IMR-90 (cell line): ENCODE data around the gene POMT1. TPM values are rescaled to one million over a fixed set of nuclear protein-coding genes. Genes with fewer than 3 reads are reported as not detected.
"Not testable (repeated sequence)": the region's sequence is repeated elsewhere in the genome, so short reads cannot be mapped to it uniquely, and the experiment has no call there.

Experiments
- ATAC-seq: fragments of 200-7000 bp; cut with Tn5 transposase; 2 replicates; pipeline ENCODE4 v1.9.1; 2020; ENCODE audit warnings: low read depth, mild to moderate bottlenecking, moderate library complexity
- BruUV-seq: library from RNA; stranded (reverse); fragments of 400-500 nt; replicated peaks from 2 replicates; lab custom pipeline; 2021; lab: Mats Ljungman, UMichigan
- CTCF ChIA-PET: fragments of 300-600 bp; formaldehyde crosslinking; extraction: SDS; loops from one replicate; lab custom pipeline; 2021; ENCODE audit warnings: antibody characterized with exemption; lab: Yijun Ruan, JAX
- POLR2A ChIA-PET: fragments of 300-600 bp; sonication (Branson Sonifier 250); formaldehyde crosslinking; loops from one replicate; lab custom pipeline; 2022; ENCODE audit warnings: antibody characterized with exemption; ENCODE audit not compliant: unreplicated experiment; lab: Charles Lee
- DNase-seq: peaks from one replicate; pipeline ENCODE4 v3.0.0; 2013
- H2AFZ ChIP-seq: replicated peaks from 2 replicates; pipeline ENCODE3; 2013; ENCODE audit warnings: low read length, mild to moderate bottlenecking; ENCODE audit not compliant: poor library complexity
- H2AK5ac ChIP-seq: 2 replicates; pipeline ENCODE4 v1.6.1; 2013; ENCODE audit warnings: low read depth, low read length, inconsistent platforms
- H2AK9ac ChIP-seq: replicated peaks from 2 replicates; pipeline ENCODE3; 2013; ENCODE audit warnings: mild to moderate bottlenecking, low read depth, low read length, moderate library complexity; ENCODE audit not compliant: poor library complexity
- H2BK120ac ChIP-seq: 2 replicates; pipeline ENCODE4 v1.6.1; 2013; ENCODE audit warnings: low read depth, low read length, inconsistent platforms
- H2BK15ac ChIP-seq: 3 replicates; pipeline ENCODE4 v1.6.1; 2013; ENCODE audit warnings: low read depth, low read length, inconsistent platforms
- H2BK20ac ChIP-seq: 2 replicates; pipeline ENCODE4 v1.6.1; 2013; ENCODE audit warnings: low read depth, mild to moderate bottlenecking, inconsistent platforms, low read length, moderate library complexity
- H2BK5ac ChIP-seq: 2 replicates; pipeline ENCODE4 v1.6.1; 2013; ENCODE audit warnings: mild to moderate bottlenecking, low read depth, low read length, inconsistent platforms; ENCODE audit not compliant: poor library complexity, severe bottlenecking
- H3K14ac ChIP-seq: replicated peaks from 2 replicates; pipeline ENCODE4 v1.6.1; 2013; ENCODE audit warnings: low read depth, low read length, inconsistent platforms
- H3K18ac ChIP-seq: 2 replicates; pipeline ENCODE4 v1.6.1; 2013; ENCODE audit warnings: low read depth, low read length, control low read depth
- H3K23ac ChIP-seq: 2 replicates; pipeline ENCODE4 v1.6.1; 2013; ENCODE audit warnings: low read depth, low read length, inconsistent platforms
- H3K27ac ChIP-seq: 2 replicates; pipeline ENCODE4 v1.5.1; 2013; ENCODE audit warnings: mild to moderate bottlenecking, control low read depth, low read length; ENCODE audit not compliant: insufficient read depth
- H3K27me3 ChIP-seq: 2 replicates; pipeline ENCODE4 v1.6.1; 2013; ENCODE audit warnings: low read length; ENCODE audit not compliant: control insufficient read depth, insufficient read depth
- H3K36me3 ChIP-seq: 2 replicates; pipeline ENCODE4 v1.6.1; 2013; ENCODE audit warnings: low read length, mixed read lengths; ENCODE audit not compliant: control insufficient read depth, insufficient read depth
- H3K4ac ChIP-seq: 2 replicates; pipeline ENCODE4 v1.6.1; 2013; ENCODE audit warnings: low read depth, low read length, inconsistent platforms
- H3K4me1 ChIP-seq: 2 replicates; pipeline ENCODE4 v1.6.1; 2013; ENCODE audit warnings: low read length, mixed read lengths; ENCODE audit not compliant: control insufficient read depth, insufficient read depth
- H3K4me2 ChIP-seq: 2 replicates; pipeline ENCODE4 v1.6.1; 2013; ENCODE audit warnings: low read depth, mild to moderate bottlenecking, control low read depth, low read length, moderate library complexity
- H3K4me3 ChIP-seq: 2 replicates; pipeline ENCODE4 v1.5.1; 2013; ENCODE audit warnings: low read depth, mild to moderate bottlenecking, control low read depth, low read length, moderate library complexity; ENCODE audit not compliant: insufficient read depth
- H3K56ac ChIP-seq: 2 replicates; pipeline ENCODE4 v1.6.1; 2013; ENCODE audit warnings: low read length, inconsistent platforms; ENCODE audit not compliant: insufficient read depth; ENCODE audit errors: extremely low read depth
- H3K79me1 ChIP-seq, 2 experiments: 2 replicates each; pipeline ENCODE4 v1.6.1; 2013; ENCODE audit warnings: low read length in 2 of 2, inconsistent platforms in 1 of 2, low read depth in 1 of 2
- H3K9ac ChIP-seq: 2 replicates; pipeline ENCODE4 v1.6.1; 2013; ENCODE audit warnings: low read depth, low read length, control low read depth
- H3K9me1 ChIP-seq: 2 replicates; pipeline ENCODE4 v1.6.1; 2013; ENCODE audit warnings: low read length, inconsistent platforms; ENCODE audit not compliant: insufficient read depth
- H3K9me3 ChIP-seq: 2 replicates; pipeline ENCODE4 v1.6.1; 2013; ENCODE audit warnings: low read length; ENCODE audit not compliant: control insufficient read depth, insufficient read depth
- H4K20me1 ChIP-seq: 2 replicates; pipeline ENCODE4 v1.6.1; 2013; ENCODE audit warnings: low read length, inconsistent platforms; ENCODE audit not compliant: insufficient read depth
- H4K5ac ChIP-seq: 2 replicates; pipeline ENCODE4 v1.6.1; 2013; ENCODE audit warnings: mild to moderate bottlenecking, low read depth, low read length, control low read depth
- H4K8ac ChIP-seq, 2 experiments: 2 replicates each; pipeline ENCODE4 v1.6.1; 2013; ENCODE audit warnings: low read depth in 2 of 2, low read length in 2 of 2, control low read depth in 1 of 2, inconsistent platforms in 1 of 2
- H4K91ac ChIP-seq: 2 replicates; pipeline ENCODE4 v1.6.1; 2013; ENCODE audit warnings: low read depth, low read length, inconsistent platforms; ENCODE audit not compliant: insufficient read depth
- CEBPB ChIP-seq: IDR thresholded peaks from 2 replicates; pipeline ENCODE4 v1.6.1; 2012; ENCODE audit warnings: low read depth, low read length, improper control_type of control experiment
- CTCF ChIP-seq: conservative IDR thresholded peaks from 2 replicates; pipeline ENCODE4 v1.5.1; 2012; ENCODE audit warnings: mild to moderate bottlenecking, low read depth, low read length, improper control_type of control experiment
- MAZ ChIP-seq: IDR thresholded peaks from 2 replicates; pipeline ENCODE4 v1.6.1; 2012; ENCODE audit warnings: low read depth, mild to moderate bottlenecking, low read length, improper control_type of control experiment, moderate library complexity, borderline replicate concordance
- NFE2L2 ChIP-seq: fragments of 150-350 bp; IDR thresholded peaks from 2 replicates; pipeline ENCODE4 v1.6.1; 2016; ENCODE audit warnings: low read depth, mild to moderate bottlenecking, low read length
- SMC3 ChIP-seq: fragments of 150-350 bp; IDR thresholded peaks from 2 replicates; pipeline ENCODE4 v1.6.1; 2016; ENCODE audit warnings: low read depth, mild to moderate bottlenecking, antibody characterized with exemption, low read length, moderate library complexity
- WGBS, 2 experiments: methylation state at CpG; one replicate each; pipeline versions ENCODE4 v1.1.5 to v1.1.7; 2013; ENCODE audit warnings: missing lambda C conversion rate in 2 of 2; ENCODE audit not compliant: insufficient read length in 1 of 2; ENCODE audit errors: extremely low coverage in 2 of 2; 5-methylcytosine and 5-hydroxymethylcytosine counted together
- dilution Hi-C: fragments of 300-500 bp; cut with HindIII; formaldehyde crosslinking; loops from one replicate; pipeline ENCODE4 v1.14.3; 2018; ENCODE audit warnings: low sequenced_read_pairs; ENCODE audit not compliant: unreplicated experiment
- in situ Hi-C: fragments of 300-500 bp; cut with MboI; formaldehyde crosslinking; loops from 3 replicates; pipeline ENCODE4 v1.14.3; 2019; ENCODE audit warnings: low sequenced_read_pairs, inconsistent platforms, mixed read lengths
- intact Hi-C: fragments of 100-400 bp; cut with micrococcal nuclease; formaldehyde crosslinking; loops from 2 replicates; pipeline ENCODE4 v1.10.0; 2022
- polyA plus RNA-seq, 3 experiments: library from polyadenylated mRNA; depleted of rRNA; stranded (reverse); fragments of >200 nt; gene quantifications; 2 replicates each; pipeline ENCODE4 v1.2.3, GENCODE V29; 2012; ENCODE audit warnings: low replicate concordance in 1 of 3
- total RNA-seq: library from RNA; depleted of rRNA; stranded (reverse); fragments of >200 nt; gene quantifications from 2 replicates; pipeline ENCODE4 v1.2.3, GENCODE V29; 2012

The POMT1 gene
- total and polyA plus RNA-seq, 2 of the 4 experiments (the other 2 are of a cell fraction): 24.2 to 36.5 TPM

GRCh38 chr9:131454028-131454427 lies 48.7 kb upstream of the POMT1 start:
- dilution Hi-C loops (no loop called here), intact Hi-C loops (no loop called here), in situ Hi-C loops (no loop called here)
- H3K27me3 ChIP-seq: no peaks in the 10 kb centered on the region
- no peak overlapping the region for H4K91ac ChIP-seq
- no peak overlapping the region for H3K14ac ChIP-seq
- no peak overlapping the region for H2BK15ac ChIP-seq
- no peak overlapping the region for H3K9ac ChIP-seq
- H2AFZ ChIP-seq: no peak overlapping the region
- no peak overlapping the region for H2AK5ac ChIP-seq
- H3K27ac ChIP-seq: no peak overlapping the region
- H3K4me3 ChIP-seq: no peak overlapping the region
- H3K4me2 ChIP-seq: no peak overlapping the region
- ATAC-seq (no peak), DNase-seq (no peak)
- no peak overlapping the region for H2BK20ac ChIP-seq
- no peak overlapping the region for H2AK9ac ChIP-seq
- CTCF ChIA-PET: no interaction called here
- no peak overlapping the region for H3K56ac ChIP-seq
- no peak overlapping the region for H3K18ac ChIP-seq
- peaks cover 32 to 51% of the 10 kb centered on the region in 2 experiments for H3K79me1 ChIP-seq
- H4K8ac ChIP-seq: no peak overlapping the region
- H3K36me3 ChIP-seq: peaks cover 45% of the 10 kb centered on the region
- no peak overlapping the region for H3K4ac ChIP-seq
- BruUV-seq: no TSS peak
- H3K9me1 ChIP-seq: peaks cover 7% of the 10 kb centered on the region; the same call in 1 of the 2 replicates
- no peak overlapping the region for H4K5ac ChIP-seq
- H3K9me3 ChIP-seq: no peaks in the 10 kb centered on the region
- peaks cover 14% of the 10 kb centered on the region; the same call in 1 of the 2 replicates for H4K20me1 ChIP-seq
- no peak overlapping the region for H2BK120ac ChIP-seq
- no peak for TF ChIP-seq CTCF
- TF ChIP-seq MAZ: no peak
- no peak for TF ChIP-seq SMC3
- no peak for TF ChIP-seq CEBPB
- TF ChIP-seq NFE2L2: no peak
- H2BK5ac ChIP-seq: no peak overlapping the region
- no peaks in the 10 kb centered on the region for H3K4me1 ChIP-seq
- H3K23ac ChIP-seq: no peak overlapping the region; the same call in 1 of the 2 replicates
- POLR2A ChIA-PET: no interaction called here

GRCh38 chr9:131455655-131456054 lies 47.1 kb upstream of the POMT1 start:
- H2AFZ ChIP-seq, H3K14ac ChIP-seq, H2AK9ac ChIP-seq, BruUV-seq, H2BK5ac ChIP-seq, H2BK20ac ChIP-seq, intact Hi-C loops, H3K9me1 ChIP-seq, DNase-seq, H4K5ac ChIP-seq, H4K91ac ChIP-seq, ATAC-seq, H2BK120ac ChIP-seq, H2BK15ac ChIP-seq, H3K4ac ChIP-seq, POLR2A ChIA-PET, H4K8ac ChIP-seq, H3K4me2 ChIP-seq, CTCF ChIA-PET, H3K27me3 ChIP-seq, H3K9me3 ChIP-seq, dilution Hi-C loops, H3K9ac ChIP-seq, H3K18ac ChIP-seq, H3K56ac ChIP-seq, H3K4me3 ChIP-seq, H2AK5ac ChIP-seq, H3K23ac ChIP-seq, H3K27ac ChIP-seq, in situ Hi-C loops, H3K4me1 ChIP-seq: not testable (repeated sequence)
- Histone ChIP-seq H3K36me3 (peaks cover 57% of the 10 kb centered on the region), H3K79me1 (peaks cover 41 to 49% of the 10 kb centered on the region in 2 experiments), H4K20me1 (peaks cover 16% of the 10 kb centered on the region; the same call in 1 of the 2 replicates)
- 100% methylated on average over 1 of the region's 10 CpGs; no CpG with 5 or more reads in 1 of the 2 experiments for WGBS, 2 experiments
